HG02884 (cell line): ENCODE results near the gene SMC6.

Experiments
- ATAC-seq: cut with Tn5 transposase; IDR thresholded peaks from one replicate; pipeline ENCODE4 v1.9.1; 2021; ENCODE audit warnings: mild to moderate bottlenecking, moderate library complexity; ENCODE audit not compliant: unreplicated experiment

Gene SMC6

DNA sequence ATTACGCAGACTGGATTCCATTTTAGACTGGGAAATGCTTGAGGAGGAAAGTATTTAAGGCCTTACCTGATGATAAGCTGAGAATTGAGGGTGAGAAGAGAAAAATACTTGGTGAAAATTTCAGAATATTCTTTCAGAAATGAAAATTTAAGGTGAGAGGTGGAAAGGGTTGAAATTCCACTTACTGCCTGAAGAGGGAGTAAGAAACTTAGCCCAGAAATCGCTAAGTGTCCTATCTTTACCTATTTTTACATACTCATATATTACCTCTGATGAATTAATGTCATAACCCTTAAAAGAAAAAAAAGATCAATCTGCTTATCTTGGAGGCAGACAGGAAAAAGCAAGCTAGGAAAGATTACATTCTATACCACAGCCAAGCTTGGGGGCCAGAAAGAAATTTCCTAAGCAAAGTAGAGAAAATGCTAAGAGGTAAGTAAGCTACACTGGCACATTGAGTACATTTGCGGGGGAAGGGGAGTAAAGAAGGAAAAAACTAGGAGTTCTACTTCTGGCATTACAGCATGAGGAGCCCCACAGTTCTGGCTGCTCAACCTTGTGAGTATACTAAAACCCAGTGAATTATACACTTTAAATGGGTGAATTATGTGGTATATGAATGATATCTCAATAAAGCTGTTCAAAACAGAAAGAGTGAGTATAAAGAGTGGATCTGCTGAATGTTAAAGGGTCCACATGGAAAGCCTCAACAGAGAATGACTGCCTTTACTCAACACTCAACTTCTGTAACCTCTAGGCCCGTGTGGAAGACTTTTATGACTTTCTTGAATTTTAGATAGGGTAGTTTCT lies 33.8 kb downstream of the SMC6 start:
- peak; percentile 62 for ATAC-seq

DNA sequence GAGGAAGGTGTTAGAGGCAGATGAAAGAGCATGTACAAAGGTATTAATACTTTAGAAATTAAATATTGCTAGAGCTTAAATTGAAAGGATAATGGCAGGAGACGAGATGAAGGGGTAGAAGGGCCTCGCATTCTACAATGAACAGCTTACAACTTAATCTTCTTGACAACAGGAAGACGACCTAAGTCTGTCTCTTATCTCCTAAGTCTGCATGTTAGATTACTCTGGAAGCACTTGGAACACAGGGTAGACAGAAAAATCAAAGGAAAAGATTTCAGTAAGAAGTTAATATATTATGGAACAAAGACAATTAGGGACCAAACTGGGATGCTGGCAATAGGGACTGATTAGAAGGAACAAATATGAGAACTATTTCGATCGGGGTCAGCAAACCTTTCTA lies 34.9 kb downstream of the SMC6 start:
- no peak for ATAC-seq

DNA sequence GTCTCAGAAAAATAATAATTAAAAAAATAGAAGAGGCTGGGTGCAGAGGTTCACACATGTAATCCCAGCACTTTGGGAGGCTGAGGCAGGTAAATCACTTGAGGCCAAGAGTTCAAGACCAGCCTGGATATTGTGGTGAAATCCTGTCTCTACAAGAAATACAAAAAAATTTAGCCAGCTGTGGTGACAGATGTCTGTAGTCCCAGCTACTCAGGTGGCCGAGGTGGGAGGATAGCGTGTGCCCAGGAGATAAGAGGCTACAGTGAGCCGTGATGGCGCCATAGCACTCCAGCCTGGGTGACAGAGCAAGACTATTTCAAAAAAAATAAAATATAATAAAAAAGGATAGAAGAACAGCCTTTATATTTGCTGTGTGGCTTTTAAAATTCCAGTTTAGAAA lies 35.9 kb downstream of the SMC6 start:
- ATAC-seq = no peak

DNA sequence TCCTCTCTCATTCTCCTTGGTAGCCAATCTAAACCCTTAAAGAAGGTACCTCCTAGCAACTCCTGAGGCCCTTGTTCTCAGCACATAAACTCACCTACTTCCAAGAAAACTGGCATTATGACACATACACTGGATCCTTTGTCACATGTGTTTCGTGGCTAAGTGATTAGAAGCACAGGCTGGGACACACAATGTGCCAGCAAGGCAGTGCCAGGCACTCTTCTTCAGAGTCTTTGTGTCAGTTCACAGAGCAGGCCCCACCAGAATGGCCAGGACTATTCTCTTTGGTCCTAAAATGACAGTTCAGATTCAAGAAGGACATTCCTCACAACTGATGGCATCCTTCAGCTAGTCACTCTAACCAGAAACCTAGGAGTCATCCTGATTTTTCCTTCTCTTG lies 40.3 kb downstream of the SMC6 start:
- ATAC-seq = no peak

DNA sequence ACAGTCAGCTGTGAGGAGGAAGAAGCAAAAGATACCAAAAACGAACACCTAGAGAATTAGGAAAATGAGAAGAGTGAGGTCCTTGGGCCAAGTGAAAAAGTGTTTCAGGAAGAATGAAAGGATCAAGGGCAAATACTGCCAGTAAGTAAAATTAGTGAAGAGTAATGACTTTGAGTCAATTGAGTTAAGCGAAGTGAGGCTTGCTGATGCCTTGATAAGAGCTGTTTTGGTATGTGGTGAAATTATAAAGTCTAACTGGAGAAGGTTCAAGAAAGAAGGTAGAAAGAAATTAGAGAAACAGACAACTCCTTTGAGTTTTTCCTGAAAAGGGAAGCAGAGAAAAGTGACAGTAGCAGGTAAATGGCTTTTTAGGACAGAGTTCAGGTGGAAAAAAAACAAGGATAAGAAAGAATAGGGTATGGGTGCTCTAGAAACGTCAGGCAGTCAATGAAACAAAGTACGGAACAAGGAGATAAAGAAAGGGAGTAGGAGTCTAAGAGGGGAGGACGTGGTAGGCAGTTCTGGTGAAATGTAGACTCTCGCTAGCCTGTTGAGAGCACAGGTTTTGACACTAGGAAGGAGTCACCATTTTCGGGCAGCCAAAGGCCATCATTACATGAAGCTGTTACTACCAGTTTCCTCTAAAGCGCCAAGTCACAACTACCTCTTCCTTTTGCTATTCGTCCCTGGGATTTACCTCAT lies 42.9 kb downstream of the SMC6 start:
- no peak for ATAC-seq

DNA sequence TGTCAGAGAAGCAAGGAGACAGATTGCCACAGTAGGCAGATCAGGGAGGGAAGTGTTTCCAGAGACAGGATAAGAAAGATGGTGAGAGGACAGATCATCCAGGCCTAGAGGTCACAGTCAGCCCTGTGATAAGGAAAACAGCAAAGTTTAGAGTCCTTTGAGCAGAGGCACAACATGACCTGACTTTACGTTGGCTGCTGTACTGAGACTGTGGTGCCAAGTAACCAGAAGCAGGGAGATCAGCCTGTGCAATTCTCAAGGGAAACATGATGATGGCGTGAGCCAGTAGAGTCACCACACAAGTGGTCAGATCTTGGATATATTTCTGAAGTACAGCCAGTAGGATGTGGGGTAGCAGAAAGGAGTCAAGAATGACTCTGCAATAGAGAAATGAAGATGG lies 43.7 kb downstream of the SMC6 start:
- ATAC-seq = no peak

DNA sequence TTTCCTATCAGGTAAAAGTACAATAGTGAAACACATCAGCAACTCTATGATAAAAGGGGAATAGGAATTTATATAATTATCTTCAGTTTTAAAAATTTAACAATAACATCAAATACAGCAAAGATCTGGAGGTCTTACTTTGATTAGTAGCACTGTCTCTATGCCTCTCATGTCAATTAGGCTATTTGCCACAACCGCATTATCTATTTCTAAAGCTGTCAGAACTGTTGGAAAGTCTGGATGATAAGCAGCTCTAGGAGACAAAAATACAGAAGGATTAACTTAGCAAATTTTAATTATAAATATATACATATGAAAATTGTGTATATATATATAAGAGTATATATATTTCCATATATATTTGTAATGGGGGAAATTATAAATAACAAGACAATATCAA lies 45.1 kb downstream of the SMC6 start:
- ATAC-seq = no peak

DNA sequence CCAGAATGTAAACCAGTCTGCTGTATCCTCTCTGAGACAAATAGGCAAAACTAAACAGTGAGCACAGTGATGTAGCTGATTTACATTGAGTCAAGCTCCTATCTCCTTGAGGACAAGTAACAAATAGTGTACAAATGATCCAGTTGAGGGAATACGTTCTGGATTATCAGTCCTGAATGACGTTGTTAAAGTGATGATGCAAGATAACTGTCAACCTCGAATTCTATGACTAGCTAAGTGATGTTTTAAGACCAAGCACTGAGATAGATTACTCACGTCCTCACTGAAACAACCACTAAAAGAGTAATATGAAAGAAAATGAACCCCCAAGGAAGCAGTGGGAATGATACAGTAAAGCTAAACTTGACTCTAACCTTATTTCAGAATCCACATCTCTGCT lies 46.8 kb downstream of the SMC6 start:
- no peak for ATAC-seq

DNA sequence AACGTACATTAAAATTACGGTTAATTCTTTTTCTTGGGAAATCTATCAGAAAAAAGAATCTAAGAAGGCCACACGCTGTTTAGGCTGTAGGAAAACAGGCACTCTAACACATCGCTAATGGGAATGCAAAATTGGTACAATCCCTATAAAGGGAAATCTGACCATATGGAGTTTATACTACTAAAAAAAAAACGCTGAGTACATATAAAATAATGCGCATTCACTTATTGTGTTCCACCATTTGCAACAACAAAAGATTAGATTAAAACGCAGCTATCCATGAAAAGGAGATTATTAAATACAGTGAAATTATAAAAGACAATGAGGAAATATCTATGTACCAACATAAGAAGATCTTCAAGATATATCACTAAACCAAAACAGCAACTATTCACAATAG lies 62.8 kb downstream of the SMC6 start:
- no peak for ATAC-seq

DNA sequence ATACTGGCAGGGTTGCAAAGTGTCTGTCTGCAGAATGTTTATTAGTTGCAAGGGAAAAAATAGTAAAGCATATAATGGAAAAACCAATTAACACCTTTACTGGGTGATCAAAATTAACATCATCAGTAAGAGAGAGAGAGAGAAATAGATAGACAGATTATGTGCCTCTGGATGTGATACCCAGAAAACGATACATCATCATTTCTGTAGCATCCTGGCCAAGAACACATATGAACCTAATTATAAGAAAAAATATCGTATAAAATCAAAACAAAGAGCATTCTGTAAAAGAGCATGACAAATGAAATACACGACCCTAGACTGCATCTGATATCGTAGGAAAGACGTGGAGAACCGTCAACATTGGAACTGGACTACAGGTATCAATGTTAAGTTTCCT lies 64.6 kb downstream of the SMC6 start:
- ATAC-seq = no peak

DNA sequence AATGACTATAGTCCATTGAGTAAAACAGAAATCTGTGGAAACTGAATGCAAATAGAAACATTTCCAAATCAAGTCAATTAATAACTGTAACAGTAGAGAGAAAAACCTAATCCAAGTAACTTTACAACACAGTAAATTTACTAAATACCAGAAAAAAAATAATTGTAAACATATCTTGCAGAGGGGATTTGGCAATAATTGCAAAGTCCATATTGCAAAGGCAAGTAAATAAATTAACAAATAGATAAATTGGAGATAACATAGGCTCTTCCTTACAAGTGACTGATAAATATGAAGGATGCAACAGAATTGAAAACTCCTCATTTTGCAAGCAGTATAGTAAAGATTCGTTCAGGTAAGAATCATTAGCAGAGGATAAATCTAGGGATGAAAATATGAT lies 65.0 kb downstream of the SMC6 start:
- ATAC-seq = no peak

DNA sequence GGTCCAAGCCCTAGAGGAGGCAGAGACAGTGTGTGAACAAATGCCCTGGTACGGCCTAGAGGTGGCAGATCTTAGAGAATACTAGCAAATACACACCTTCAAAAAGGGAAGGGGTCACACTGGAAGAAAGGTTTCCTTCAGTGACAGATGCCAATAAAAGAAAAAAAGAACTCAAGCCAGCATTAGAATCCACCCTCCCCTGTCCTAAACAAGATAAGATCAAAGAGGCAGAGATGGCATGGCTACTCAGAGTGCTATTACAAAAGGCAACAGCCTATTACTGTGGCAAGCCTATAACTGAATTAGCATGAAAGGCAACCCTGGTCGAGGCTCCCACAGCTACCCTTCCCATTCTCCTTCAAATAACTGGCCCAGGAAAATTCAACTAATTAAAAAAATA lies 69.6 kb downstream of the SMC6 start:
- no peak for ATAC-seq

DNA sequence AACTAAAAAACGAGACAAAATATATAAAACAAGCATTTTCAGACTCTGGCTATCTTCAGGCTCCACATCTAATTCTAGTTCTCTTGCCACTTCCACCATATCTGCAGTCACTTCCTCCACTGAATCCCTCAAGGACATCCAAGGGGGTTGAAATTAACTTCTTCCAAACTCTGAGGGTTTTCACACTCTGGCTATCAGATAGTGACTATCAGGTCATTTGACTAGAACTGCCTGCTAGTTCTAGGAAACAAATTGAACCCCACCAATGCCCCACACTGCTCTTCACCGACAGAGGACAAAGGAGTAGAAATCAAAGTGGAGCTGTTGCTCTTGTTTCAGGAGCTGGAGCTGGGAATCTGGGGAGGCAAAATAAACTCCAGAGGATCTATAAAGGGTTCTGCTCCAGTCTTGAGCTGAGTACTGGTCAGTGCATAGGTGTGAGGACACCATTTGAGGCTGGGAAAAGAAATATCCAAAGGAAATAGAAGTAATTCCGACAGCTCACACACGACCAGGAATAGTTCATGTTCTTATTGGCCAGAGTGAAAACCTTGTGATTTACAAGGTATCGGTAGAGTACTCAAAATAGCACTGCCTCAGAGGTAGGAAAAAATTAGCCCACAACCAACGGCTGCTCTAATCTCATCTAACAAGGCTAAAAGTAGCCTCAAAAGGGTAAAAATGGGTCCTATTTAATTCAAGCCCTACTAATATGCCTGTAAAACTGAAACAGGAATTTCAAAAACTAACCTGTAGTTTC lies 71.3 kb downstream of the SMC6 start:
- no peak for ATAC-seq

DNA sequence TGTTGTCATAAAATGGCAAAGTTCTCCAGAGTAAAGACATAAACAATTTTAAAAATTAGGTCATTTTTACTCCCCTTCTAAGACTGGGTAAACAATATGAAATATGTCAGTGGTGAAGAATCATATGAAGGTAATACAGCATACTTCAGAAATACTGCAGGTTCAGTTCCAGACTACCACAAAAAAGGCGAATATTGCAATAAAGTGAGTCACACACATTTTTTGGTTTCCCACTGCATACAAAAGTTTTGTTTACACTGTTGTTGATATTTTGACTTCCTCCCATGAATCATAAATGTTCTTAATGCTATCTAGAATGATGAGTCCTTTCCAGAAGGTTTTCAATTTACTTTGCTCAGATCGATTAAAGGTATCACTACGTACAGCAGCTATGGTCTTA lies 73.5 kb downstream of the SMC6 start:
- ATAC-seq = no peak

DNA sequence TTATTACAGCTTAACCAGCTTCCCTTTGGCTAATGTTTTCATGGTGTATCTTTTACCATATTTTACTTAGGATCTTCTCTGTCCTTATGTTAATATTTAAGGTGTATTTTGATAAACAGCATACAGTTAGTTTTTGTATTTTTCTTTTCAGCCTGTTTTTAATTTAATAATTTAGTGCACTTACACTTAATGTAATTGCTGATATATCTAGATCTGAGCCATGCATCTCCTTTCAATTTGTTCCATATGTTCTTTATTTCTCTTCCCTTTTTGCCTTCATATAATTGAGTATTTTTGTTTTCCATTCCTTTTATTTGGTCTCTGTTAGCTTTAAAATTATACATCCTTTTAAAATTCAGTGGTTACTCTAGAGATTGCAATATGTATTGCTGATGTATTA lies 78.8 kb downstream of the SMC6 start:
- no peak for ATAC-seq

DNA sequence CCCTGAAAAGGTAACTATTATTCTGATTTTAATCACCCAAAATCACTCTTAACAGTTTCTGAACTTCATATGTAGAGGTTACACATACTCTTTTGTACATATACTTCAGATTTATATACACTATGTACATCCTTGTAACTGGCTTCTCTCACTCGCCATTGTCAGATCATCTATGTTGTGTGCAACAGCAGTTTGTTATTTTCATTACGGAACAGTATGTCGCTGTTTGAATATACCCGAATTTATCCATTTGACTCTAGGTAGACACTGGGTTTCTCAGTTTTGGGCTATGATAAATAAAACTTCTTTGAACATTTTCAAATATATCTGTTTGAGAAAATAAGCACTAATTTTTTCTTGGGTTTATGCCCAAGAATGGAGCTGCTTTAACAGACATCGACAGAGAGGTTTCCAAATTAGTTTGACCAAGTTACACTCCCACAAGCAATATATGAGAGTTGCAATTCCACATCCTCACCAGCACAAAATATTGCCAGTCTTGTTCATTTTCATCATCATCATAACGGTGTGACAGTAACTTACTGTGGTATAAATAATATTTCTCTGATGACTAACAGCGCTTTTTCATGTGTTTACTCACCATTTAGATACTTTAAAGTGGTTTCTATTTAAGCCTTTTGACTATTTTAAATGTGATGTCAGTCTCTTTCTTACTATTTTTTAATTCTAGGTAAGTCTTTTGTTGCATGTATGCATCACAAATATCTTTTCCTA lies 80.9 kb downstream of the SMC6 start:
- ATAC-seq = no peak

DNA sequence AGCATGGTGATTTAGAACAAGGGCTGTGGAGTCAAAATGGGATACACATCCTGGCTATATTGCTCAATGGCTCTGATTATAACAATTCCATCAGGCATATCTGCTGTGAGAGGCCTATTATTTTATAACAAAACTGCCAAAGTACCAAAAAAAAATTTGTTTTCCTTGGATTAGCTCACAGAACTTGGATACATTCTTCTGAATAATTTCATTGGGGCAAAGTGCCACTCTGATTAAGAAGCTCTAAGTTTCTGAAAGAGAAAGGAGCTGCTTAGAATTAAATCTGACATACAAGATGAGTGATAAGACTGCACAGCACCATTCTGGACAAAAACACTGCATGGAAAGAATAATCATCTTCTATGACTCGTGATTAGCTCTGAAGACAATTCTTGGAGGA lies 85.7 kb downstream of the SMC6 start:
- ATAC-seq = no peak

DNA sequence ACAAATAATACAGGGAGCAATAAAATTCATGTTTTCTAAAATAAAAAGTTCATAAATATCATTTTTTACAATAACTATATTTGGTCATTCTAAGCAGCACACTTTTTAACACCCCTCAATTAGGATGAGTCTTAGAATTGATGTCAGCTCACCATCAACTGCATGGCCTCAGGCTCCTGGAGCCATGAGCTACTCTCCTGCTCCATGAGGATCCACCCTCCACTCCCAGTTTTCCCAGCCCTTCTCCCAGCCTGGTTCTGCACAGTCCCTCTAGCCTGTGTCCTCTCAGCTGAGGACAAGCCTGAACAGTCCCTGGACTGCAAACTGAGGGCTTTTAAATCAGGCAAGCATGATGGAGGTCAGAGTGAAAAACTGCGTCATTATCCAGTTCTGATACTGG lies 89.1 kb downstream of the SMC6 start:
- ATAC-seq = no peak

DNA sequence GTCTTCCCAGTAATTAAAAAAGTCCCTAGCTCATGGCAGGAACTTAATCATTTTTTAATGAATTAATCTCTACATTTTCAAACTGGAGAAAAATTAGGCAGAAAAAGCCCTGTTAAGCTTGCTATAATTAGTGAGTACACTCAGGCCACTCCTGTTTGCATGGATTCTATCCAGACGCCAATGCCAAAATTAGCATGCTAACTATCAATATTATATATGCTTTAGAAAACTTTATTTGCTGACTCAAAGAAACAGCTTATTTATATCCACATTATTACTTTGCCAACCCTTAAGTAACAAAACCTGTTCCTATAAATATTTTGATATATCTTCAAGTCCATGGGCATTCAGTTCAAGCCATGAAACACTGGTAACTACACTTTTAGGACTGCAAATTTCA lies 90.9 kb downstream of the SMC6 start:
- ATAC-seq = no peak

DNA sequence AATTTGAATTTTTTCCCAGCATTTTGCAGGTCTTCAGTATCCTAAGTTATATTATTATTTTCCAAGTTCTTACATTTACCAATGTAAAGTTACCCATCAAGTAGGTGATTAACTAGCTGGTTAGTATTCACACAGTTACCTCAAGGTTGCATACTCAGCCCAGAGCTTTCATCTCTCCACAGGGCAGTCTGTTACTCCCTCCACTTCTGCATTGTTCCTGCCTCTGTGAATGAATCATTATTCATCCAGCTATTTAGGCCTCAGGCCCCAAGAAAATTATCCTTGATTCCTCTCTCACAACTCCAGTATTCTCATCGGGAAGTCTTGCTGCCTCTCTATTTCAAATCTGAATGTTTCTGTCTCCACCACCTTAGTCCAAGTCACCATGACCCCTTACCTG lies 92.2 kb downstream of the SMC6 start:
- no peak for ATAC-seq

DNA sequence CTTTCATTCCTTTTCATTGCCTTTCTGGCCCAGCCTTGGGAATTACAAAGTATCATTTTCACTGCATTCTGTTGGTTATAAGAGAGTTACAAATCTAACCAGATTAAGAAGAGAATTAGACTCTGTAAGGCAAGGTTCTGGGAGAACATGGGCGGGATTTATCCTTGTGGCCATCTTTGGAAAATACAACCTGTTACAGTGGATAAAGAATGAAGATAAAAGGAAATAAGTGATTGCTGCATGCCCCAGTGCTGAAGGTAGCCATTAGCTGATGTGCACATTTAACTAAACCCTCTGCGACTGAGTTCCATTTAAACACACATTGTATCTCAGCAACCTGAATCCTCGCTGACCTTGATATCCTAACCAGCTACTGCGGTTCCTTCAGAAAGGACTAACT lies 93.4 kb downstream of the SMC6 start:
- ATAC-seq = no peak
